NCI-H345 treated with DMSO at 0.1 percent for 48 hours (cell line): ENCODE results near the gene DEPDC1B.
"Not testable (repeated sequence)": the region's sequence is repeated elsewhere in the genome, so short reads cannot be mapped to it uniquely, and the experiment has no call there.

Experiments used
- DNase-seq: peaks from one replicate; lab custom pipeline; 2025; ENCODE audit not compliant: unreplicated experiment; lab: John Stamatoyannopoulos, UW

The DEPDC1B gene

GRCh38 chr5:60649288-60649917 lies 50.6 kb downstream of the DEPDC1B start:
- no peak for DNase-seq

- DNase-seq, result no peak
These were observed 51.8 kb downstream of the DEPDC1B start for GRCh38 chr5:60648175-60648574.

GRCh38 chr5:60640901-60641300 lies 59.1 kb downstream of the DEPDC1B start:
- DNase-seq, result no peak

- DNase-seq, result no peak
These were observed 60.4 kb downstream of the DEPDC1B start for GRCh38 chr5:60639544-60639943.

GRCh38 chr5:60638300-60638699 lies 61.7 kb downstream of the DEPDC1B start:
- DNase-seq, result no peak

- DNase-seq, result no peak
These were observed 63.3 kb downstream of the DEPDC1B start for GRCh38 chr5:60636644-60637043.

- no peak for DNase-seq
These were observed 64.0 kb downstream of the DEPDC1B start for GRCh38 chr5:60636001-60636400.

- DNase-seq, result no peak
These were observed 65.9 kb downstream of the DEPDC1B start for GRCh38 chr5:60634051-60634450.

GRCh38 chr5:60633341-60633740 lies 66.6 kb downstream of the DEPDC1B start:
- no peak for DNase-seq

- DNase-seq, result no peak
These were observed 67.8 kb downstream of the DEPDC1B start for GRCh38 chr5:60632153-60632552.

- DNase-seq, result no peak
These were observed 69.1 kb downstream of the DEPDC1B start for GRCh38 chr5:60630836-60631235.

- DNase-seq, result no peak
These were observed 69.8 kb downstream of the DEPDC1B start for GRCh38 chr5:60630179-60630578.

- not testable (repeated sequence) for DNase-seq
These were observed 75.1 kb downstream of the DEPDC1B start for GRCh38 chr5:60624875-60625274.

GRCh38 chr5:60620752-60621151 lies 79.2 kb downstream of the DEPDC1B start:
- DNase-seq, result not testable (repeated sequence)

- no peak for DNase-seq
These were observed 86.1 kb downstream of the DEPDC1B start for GRCh38 chr5:60613826-60614225.

GRCh38 chr5:60611099-60611740 lies 88.7 kb downstream of the DEPDC1B start:
- DNase-seq, result no peak

- DNase-seq, result no peak
These were observed 95.2 kb downstream of the DEPDC1B start for GRCh38 chr5:60604771-60605170.

- DNase-seq, result no peak
These were observed 101.5 kb downstream of the DEPDC1B start for GRCh38 chr5:60598424-60598823.

- no peak for DNase-seq
These were observed 102.2 kb downstream of the DEPDC1B start for GRCh38 chr5:60597572-60598320.

GRCh38 chr5:60594715-60595477 lies 105.1 kb downstream of the DEPDC1B start:
- no peak for DNase-seq

GRCh38 chr5:60590172-60590571 lies 109.8 kb downstream of the DEPDC1B start:
- DNase-seq, result no peak
